NCI-H128 (cell line): Measurements from ENCODE around the gene CTSL.

Experiments
- DNase-seq: peaks from one replicate; lab custom pipeline; 2025; ENCODE audit not compliant: unreplicated experiment; lab: John Stamatoyannopoulos, UW

The CTSL gene

DNA sequence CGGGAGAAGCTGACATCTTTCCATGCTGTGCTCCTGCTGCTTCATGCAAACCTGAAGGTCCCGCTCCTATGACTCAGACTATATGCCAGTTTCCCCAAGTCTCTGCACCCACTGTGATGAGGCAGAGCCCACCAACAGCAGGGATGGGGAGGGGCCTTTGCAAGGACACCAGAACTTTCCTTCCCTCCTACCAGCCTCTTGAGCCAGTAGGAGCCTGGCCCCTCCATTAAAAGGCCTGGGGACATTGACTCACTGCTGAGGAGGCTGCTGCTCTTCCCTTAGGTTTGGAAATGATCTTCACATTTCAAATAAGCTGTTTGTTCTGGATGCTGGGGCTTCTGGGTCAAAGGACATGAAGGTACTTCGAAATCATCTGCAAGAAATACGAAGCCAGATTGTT lies 26.1 kb upstream of the CTSL start:
- DNase-seq = no peak

DNA sequence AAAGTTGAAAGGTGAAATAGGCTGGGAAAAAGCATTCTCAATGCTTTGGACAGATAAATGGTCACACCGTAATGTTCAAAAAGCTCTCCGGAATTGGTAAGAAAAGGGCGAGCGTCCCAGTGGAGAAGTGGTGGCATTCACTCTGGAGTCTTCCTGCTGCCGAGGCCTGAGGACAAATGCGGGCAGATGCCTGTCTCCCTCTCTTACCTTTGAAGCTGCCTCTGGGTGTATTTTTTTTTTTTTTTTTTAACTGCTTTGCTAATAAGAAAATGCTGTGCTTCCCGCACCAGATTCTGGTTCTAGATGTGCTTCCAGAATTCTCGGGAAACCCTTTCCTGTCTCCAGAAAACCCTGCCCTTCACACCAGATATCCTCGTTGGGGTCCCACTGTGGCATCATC lies 24.4 kb upstream of the CTSL start:
- no peak for DNase-seq

DNA sequence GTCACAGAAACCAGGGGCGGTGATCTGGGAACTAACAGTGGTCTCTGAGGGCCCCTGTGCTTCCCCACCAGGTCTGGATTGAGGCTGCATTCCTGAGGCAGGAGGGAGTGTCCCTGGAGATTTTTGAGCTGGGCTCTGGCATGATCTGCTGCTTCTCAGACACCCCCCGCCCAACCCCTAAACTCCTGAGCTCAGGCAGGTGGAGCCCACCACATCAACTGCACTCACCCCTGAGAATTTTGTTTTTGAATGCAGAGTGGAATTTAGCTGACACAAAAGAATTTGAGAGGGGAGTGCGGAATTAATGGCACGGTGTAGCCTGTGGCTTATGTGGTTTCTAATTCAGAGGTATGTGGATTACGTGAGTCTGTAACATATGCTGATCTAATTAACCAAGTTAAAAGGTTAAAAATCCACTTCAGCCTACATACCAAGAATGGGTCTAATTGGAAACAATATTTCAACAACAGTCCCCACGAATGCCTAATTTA lies 23.9 kb upstream of the CTSL start:
- no peak for DNase-seq

DNA sequence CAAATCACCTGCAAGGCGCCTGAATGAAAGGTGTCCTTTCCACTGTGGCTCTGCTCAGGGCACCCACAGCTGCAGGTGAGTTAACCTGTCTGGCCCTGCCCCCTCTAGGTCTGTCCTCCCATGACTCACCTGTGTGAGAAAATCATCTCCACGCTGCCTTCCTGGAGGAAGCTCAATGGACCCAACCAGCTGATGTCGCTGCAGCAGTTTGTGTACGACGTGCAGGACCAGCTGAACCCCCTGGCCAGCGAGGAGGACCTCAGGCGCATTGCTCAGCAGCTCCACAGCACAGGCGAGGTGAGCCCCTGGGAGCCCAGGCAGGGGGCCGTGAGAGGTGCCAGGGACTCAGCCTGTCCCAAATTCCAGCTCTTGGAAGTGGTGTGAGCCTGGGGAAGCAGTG lies 23.0 kb upstream of the CTSL start:
- DNase-seq = no peak

DNA sequence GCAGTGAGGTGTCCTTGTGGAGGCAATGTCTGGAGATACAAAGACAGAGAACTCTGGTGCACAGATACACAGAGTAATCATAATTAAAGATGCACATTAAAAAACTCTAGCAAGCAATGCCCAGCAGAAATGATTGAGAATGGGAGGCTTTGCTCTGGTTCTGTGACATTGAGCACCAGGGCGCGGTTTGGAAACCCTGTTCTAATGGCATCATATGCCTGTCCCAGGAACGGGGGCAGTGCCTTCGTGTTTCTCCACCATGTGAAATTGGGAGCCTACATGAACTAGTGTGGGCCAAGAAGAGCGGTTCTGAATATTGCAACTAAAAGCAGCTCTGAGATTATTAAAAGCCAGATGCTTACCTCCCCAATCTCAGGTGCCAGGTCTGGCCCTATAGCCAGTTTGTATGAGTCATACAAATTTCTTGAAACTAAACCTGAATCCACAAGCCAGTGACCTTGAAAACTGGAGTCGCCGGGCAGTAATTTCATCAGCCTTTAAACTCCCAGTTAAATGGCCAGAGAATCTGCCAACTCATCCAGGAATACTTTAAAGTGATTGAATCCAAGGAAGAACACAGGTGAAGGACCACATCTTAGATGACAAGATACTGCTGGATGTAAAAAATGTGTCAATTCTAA lies 22.2 kb upstream of the CTSL start:
- DNase-seq = no peak

DNA sequence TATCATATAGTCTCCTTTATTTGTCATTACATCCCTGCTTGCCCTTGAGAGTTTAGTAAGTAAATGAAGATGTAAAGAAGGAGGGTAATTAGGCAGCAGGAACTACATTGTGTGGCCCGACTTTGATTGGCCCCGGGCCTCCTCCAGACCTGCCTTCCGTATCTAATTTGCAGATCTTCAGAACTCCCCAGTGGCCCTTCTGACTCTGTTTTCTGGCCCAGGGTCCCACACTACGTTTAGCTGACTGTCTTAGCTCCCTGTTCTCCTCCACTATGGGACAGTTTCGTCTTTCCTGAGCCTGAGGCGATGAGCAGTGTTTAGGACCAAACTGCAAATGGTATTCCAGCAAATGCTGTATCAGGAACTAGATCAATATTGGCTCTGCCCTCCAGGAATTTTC lies 21.6 kb upstream of the CTSL start:
- no peak for DNase-seq

DNA sequence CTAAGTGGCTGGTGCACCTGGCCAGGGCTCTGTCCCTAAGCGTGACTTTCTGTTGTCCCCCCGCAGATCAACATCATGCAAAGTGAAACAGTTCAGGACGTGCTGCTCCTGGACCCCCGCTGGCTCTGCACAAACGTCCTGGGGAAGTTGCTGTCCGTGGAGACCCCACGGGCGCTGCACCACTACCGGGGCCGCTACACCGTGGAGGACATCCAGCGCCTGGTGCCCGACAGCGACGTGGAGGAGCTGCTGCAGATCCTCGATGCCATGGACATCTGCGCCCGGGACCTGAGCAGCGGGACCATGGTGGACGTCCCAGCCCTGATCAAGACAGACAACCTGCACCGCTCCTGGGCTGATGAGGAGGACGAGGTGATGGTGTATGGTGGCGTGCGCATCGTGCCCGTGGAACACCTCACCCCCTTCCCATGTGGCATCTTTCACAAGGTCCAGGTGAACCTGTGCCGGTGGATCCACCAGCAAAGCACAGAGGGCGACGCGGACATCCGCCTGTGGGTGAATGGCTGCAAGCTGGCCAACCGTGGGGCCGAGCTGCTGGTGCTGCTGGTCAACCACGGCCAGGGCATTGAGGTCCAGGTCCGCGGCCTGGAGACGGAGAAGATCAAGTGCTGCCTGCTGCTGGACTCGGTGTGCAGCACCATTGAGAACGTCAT lies 19.7 kb upstream of the CTSL start:
- no peak for DNase-seq

DNA sequence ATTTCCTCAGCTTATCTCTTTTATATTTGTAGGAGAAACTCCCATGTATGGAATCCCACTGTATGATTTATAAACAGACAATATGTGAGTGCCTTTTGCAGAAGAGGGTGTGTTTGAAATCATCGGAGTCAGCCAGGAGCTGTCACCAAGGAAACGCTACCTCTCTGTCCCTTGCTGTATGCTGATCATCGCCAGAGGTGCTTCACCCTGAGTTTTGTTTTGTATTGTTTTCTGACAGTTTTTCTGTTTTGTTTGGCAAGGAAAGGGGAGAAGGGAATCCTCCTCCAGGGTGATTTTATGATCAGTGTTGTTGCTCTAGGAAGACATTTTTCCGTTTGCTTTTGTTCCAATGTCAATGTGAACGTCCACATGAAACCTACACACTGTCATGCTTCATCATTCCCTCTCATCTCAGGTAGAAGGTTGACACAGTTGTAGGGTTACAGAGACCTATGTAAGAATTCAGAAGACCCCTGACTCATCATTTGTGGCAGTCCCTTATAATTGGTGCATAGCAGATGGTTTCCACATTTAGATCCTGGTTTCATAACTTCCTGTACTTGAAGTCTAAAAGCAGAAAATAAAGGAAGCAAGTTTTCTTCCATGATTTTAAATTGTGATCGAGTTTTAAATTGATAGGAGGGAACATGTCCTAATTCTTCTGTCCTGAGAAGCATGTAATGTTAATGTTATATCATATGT lies 18.0 kb upstream of the CTSL start:
- no peak for DNase-seq

DNA sequence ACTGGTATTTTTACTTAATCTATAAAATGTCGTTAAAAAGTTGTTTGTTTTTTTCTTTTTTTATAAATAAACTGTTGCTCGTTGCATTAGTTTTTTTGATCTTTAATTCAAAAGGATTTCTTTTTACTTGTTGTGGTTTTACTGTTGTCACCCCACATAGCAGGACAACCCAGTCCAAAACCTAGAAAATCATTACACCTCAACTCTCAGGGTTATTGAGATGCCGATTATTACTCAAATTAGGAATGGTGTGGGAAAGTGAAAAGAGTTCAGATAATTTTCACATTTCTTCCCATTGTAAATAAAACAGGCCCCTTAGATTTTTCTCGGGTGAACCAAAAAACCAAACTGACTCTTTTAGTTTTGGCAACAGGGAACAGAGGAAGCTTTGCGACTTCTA lies 17.4 kb upstream of the CTSL start:
- no peak for DNase-seq

DNA sequence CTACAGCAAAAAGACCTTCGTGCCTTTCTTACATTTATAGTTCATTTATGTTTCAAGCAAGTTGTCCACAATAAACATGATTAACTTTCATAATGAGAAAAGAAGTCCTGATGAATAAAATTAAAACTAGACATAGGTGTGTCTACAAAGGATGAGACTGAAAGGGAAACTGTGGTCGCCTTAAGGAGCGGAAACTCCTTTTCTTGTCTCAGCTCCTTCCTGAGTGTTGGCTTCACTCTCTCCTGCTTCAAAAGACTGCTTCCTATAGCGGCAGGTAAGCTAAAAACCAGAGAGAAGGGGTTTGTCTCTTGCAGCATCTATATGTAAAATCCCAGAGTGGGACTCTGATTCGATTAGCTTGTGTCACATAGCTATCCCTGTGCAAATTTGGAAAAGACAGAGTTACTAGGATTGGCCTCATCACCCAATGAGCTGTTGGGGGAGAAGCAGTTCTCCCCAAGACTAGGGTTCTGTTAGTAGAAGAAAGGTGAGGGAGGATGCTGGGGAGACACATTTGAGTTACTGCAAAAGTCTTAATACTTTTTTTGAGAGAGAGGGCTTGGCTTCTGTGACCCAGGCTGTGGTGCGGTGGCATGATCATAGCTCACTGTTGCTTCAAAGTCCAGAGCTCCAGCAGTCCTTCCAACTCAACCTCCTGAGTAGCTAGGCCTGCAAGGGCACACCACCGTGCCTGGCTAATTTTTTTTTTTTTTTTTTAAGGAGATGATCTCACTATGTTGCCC lies 16.8 kb upstream of the CTSL start:
- no peak for DNase-seq

DNA sequence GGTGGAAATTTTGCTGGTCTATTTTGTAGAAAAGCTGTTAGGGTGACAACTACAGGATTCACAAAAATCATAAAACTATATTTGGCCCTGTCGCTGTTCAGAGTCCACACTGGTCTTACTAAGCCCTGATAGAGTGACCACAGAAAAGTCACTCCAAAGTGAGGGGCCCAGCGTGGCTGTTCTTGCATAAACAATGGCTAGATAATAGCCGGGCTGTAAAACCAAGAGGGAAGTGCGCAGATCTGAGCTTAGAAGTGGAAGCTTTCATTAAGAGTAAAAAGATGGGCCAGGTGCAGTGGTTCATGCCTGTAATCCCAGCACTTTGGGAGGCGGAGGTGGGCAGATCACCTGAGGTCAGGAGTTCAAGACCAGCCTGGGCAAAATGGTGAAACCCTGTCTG lies 15.5 kb upstream of the CTSL start:
- DNase-seq = no peak

DNA sequence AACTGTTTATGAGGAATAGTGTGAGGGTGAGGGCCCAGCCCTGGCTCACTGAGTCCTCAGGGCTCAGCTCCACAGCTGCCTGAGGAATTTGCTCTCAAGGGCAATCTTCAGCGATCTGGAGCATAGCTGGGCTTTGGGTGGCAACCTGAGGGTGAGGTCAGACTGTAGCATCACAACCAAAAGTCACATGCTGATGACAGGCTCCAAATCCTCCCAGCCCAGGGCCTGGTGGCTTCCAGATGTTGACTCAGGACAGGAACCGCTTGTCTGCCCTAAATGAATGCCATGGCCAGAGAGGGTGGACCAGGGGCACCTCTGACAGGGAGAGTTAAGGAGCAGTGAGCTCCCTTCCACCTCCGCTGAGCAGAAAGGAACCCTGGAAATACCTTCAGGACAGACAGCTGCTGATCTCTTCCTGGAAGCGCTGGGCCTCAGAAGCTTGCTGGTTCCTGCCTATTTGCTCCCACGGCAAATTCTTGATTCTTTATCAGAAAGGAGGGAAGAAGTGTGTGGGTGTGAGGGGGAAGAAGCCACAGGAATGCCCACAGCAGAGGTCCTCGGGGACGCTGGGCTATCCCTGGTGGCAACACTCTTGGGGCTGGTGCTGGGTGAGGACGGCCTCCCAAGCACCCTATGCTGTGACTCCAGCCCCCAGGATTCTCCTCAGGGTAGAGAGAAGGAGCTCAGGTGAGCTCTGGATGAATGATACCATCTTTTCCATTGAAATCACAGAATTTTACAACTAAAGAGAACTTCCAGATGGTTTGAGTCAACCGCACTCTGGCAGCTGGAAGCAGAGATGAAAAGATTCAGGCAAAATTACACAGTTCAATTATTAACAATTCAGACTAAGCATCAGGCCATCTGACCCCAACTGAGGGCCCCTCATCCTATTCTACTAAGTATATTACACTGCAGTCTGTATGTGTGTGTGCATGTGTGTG lies 13.8 kb upstream of the CTSL start:
- DNase-seq = no peak

DNA sequence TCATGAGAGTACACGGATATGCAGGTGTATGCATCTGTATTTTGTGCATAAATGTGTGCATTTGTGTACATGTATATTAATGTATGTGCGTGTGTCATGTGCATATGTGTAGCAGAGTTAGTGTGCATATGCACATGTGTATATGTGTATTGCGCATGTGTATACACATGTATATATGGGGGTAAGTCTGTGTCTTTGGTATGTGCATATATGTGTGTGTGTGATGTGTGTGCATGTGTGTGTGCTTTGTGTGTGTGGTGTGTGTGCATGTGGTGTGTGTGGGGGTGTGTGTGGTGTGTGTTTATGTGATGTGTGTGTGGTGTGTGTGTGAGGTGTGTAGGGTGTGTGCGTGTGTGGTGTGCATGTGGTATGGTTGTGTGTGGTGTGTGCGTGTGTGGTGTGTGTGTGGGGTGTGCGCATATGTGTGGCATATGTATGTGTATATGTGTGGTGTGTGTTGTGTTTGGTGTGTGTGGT lies 13.1 kb upstream of the CTSL start:
- no peak for DNase-seq

DNA sequence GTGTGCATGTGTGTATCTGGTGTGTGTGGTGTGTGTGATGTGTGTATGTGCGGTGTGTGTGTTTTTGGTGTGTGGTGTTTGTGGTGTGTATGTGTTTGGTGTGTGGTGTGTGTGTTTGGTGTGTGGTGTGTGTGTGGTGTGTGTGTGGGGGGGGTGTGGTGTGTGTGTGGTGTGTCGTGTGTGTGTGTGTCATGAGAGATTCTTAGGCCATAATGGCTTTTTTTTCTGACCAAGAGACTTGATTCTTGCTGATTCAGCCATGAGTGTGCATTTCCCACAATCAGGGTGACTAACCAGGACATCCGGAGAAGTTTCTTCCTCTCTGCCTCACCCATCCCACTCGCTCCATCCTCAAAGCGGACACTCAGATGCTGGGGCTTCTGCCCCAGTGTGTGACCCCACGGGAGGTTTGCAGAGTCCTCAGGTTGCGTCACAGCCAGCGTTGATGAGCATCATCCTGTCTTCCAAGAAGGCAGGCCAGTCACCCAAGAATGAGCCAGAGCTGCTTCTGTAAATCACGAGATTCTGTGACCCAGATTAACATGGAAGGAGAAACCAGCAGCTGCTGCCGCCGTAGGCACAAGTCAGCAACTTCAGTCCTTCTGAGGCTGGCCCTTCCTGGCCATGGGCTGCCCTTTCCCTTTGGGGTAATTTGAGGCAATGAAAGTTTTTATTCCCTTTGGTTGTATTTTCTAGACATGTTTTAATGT lies 12.5 kb upstream of the CTSL start:
- no peak for DNase-seq

DNA sequence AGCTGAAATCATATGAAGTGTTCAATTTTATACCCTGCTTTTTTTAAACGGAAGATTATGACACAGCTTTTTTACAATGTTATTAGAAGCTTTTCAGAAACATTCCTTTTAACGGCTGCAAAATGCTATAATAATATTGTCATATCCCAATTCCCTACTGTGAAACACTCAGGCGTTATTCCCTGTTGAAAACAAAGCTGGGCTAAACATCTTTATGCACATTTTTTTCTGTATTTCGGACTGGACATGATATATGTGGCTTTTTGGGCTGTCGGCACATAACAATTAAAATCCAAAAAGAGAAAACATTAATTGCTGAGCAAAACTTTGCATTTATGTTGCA lies 12.0 kb upstream of the CTSL start:
- DNase-seq = no peak

DNA sequence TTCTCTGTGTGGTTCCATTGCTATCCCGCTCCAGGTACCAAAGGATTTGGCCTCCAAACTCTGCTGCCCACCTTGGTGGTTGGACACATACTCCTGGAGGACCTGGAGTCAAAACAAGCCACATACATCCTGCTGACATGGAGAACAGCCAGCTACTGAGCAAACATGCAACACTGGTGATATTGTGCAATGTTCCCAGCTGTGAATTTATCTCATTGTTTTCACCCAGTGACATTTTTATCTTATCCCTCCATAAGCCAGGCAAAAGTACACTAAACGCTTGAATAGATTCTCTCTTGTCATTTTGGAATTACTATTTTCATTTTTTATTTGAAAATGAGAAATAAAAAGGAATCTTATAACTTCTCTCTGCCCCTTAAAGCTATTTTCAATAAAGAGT lies 11.1 kb upstream of the CTSL start:
- DNase-seq = no peak

DNA sequence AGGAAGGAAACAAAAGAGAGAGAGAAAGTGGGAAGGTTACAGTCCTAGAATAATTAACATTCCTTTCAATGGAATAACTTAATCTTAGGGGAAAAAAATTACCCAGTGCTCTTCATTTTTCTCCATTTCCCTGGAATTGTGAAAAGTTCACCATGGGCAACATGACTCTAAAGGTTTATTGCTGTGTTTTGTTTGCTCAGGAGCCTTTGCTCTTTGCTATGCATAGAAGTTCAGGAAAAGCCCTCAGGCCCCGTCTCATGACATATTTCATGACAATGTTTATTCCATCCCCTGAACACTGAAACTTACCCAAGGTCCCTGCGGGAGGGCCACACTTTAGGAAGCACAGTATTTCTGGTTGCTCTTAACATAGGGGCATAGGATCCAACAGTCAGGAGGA lies 9.8 kb upstream of the CTSL start:
- DNase-seq = no peak

DNA sequence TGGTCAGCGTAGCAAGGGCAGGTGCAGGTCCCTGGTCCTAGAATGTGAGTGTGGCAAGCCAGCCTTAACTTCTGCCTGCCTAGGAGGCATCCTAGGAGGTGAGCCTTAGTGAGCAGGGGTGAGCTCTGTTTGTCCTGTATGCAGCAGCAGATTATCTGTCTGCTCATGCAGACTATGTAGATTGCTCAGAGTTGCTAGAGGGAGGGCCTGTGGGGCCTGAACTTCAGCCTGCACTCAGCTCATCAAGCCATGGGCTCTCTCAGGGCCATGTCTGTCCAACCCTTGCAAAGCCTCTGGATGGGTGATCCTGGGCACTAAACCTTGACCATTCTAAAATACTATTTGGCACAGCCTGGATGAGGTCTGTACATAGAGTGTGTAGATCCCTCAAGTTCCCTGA lies 8.5 kb upstream of the CTSL start:
- no peak for DNase-seq

DNA sequence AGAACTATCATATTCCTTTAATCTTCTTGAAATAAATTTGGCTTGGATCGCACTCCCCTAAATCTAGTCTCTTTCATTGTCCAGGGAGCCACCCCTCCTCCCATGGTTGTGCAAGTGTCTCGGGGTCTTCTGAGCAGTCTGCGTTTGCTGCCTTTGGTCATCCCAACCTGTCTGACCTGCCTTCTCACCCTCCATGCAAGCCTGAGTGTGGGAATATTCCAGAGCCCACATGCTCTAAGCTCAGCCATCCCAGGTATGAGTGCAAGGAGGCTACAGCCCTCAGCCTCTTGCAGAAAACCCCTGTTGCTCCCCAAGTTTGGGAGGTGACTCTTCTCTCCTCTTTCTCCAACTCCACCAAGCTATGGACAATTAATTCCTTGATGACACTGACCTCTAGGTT lies 7.7 kb upstream of the CTSL start:
- no peak for DNase-seq
